ENCODE measurements around the gene GPR17.

GPR17 gene

GRCh38 chr2:127698553-127699355 lies 52.8 kb downstream of the GPR17 start:
- H3K9me3 ChIP-seq (ENCODE audit: insufficient read depth, low read depth, low read length) = no peaks in the 10 kb centered on the region
- no peak overlapping the region for H3K4me3 ChIP-seq (ENCODE audit: low read length)
- no peak overlapping the region for H3K9ac ChIP-seq (ENCODE audit: low read depth, low read length)
- H3K27ac ChIP-seq (ENCODE audit: low read depth, low read length) = no peak overlapping the region
- WGBS = 95% methylated on average over 27 of the region's 27 CpGs
- peaks cover 16% of the 10 kb centered on the region for H3K4me1 ChIP-seq (ENCODE audit: insufficient read depth, low read length)
- H3K27me3 ChIP-seq (ENCODE audit: insufficient read depth, low read length) = peaks cover 3% of the 10 kb centered on the region; the same call in 1 of the 2 replicates
- no peaks in the 10 kb centered on the region for H3K36me3 ChIP-seq (ENCODE audit: insufficient read depth, low read length)

GRCh38 chr2:127700527-127701192 lies 54.7 kb downstream of the GPR17 start:
- WGBS = 38% methylated on average over 16 of the region's 17 CpGs
- Histone ChIP-seq H3K36me3 (ENCODE audit: insufficient read depth, low read length) (peaks cover 13% of the 10 kb centered on the region), H3K4me1 (ENCODE audit: insufficient read depth, low read length) (peaks cover 16% of the 10 kb centered on the region), H3K9me3 (ENCODE audit: insufficient read depth, low read depth, low read length) (no peaks in the 10 kb centered on the region), H3K27ac (ENCODE audit: low read depth, low read length) (peak overlapping the region; percentile 95), H3K4me3 (ENCODE audit: low read length) (peak overlapping the region; percentile 82), H3K9ac (ENCODE audit: low read depth, low read length) (peak overlapping the region; percentile 99), H3K27me3 (ENCODE audit: insufficient read depth, low read length) (no peaks in the 10 kb centered on the region)

- Histone ChIP-seq H3K4me1 (ENCODE audit: insufficient read depth, low read length) (peaks cover 16% of the 10 kb centered on the region), H3K36me3 (ENCODE audit: insufficient read depth, low read length) (peaks cover 19% of the 10 kb centered on the region), H3K9me3 (ENCODE audit: insufficient read depth, low read depth, low read length) (no peaks in the 10 kb centered on the region), H3K27ac (ENCODE audit: low read depth, low read length) (peak within 1 kb of the TSS; percentile 95), H3K27me3 (ENCODE audit: insufficient read depth, low read length) (no peaks in the 10 kb centered on the region), H3K9ac (ENCODE audit: low read depth, low read length) (peak within 1 kb of the TSS; percentile 99), H3K4me3 (ENCODE audit: low read length) (peak within 1 kb of the TSS; percentile 82)
- under 1% methylated on average over 44 of the region's 44 CpGs for WGBS
Observed at GRCh38 chr2:127701193-127701650, 55.3 kb downstream of the GPR17 start, which contains the start of gene SFT2D3. Gene SFT2D3 (plus strand): TSS chr2:127701497. CDS start chr2:127701529, 32 bp downstream.

- H3K36me3 ChIP-seq (ENCODE audit: insufficient read depth, low read length) = peaks cover 25% of the 10 kb centered on the region
- peak overlapping the region; percentile 82 for H3K4me3 ChIP-seq (ENCODE audit: low read length)
- H3K27me3 ChIP-seq (ENCODE audit: insufficient read depth, low read length) = no peaks in the 10 kb centered on the region
- H3K4me1 ChIP-seq (ENCODE audit: insufficient read depth, low read length) = peaks cover 16% of the 10 kb centered on the region
- H3K27ac ChIP-seq (ENCODE audit: low read depth, low read length) = peak overlapping the region; percentile 95
- WGBS = 1% methylated on average over 108 of the region's 108 CpGs
- H3K9ac ChIP-seq (ENCODE audit: low read depth, low read length) = peak overlapping the region; percentile 99
- H3K9me3 ChIP-seq (ENCODE audit: insufficient read depth, low read depth, low read length) = no peaks in the 10 kb centered on the region
Observed at GRCh38 chr2:127701651-127702394, 55.9 kb downstream of the GPR17 start.
